Anterior cingulate cortex (tissue), 58 donors: ENCODE results near the gene UBASH3A.
A peak's percentile ranks its signal among the peaks of the same experiment; 100 is the strongest.
"Not testable (repeated sequence)": the region's sequence is repeated elsewhere in the genome, so short reads cannot be mapped to it uniquely, and the experiment has no call there.

Experiments used
- DNase-seq, 58 donors: peaks; one replicate each; lab custom pipeline; 2025; lab: John Stamatoyannopoulos, UW

Gene UBASH3A

DNA sequence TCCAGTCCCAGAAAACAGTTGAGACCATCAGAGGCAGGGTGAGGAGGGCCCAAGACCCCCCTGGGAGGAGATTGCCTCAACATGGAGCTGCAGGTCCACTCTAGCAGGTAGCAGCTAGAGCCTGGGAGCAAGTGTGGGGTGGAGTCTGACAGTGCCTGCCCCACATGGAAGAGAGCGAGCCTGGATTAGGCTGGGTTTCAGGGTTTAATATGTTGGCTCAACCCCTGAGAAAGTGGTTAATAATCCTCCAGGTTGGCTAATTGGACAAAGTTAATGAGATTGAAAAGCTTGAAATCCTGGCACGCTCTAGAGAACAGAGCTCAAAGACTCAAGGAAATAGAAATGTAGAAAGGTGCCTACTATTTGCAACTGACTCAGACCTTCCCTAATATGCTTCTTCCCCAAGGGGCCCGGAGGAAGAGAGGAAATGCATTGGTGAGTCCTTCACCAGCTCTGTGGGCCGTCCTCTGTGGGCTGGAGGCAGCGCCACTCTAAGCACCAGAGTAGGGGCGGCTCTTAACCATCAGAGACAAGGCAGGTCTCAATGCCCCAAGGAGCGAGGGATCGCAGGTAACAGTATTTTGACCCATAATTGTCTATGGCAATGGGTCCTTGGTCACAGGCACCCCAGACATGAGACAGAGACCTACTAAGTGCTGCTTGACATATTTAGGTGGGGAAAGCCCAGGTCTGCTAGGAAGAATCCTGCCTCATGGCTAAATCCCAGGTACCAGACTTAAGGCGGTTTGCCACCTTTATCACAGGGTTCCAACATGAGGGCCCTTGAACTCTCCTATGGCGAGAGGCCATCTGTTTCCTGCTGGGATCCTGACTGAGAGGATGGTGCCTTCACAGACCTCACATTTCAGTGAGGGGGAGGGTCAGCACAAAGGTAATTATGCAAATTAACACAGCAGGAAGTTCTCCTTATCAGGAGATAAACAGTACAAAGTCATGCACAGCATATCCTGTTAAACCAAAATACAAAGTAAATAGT, 58.5 kb downstream of the UBASH3A start:
- no peak for DNase-seq

DNA sequence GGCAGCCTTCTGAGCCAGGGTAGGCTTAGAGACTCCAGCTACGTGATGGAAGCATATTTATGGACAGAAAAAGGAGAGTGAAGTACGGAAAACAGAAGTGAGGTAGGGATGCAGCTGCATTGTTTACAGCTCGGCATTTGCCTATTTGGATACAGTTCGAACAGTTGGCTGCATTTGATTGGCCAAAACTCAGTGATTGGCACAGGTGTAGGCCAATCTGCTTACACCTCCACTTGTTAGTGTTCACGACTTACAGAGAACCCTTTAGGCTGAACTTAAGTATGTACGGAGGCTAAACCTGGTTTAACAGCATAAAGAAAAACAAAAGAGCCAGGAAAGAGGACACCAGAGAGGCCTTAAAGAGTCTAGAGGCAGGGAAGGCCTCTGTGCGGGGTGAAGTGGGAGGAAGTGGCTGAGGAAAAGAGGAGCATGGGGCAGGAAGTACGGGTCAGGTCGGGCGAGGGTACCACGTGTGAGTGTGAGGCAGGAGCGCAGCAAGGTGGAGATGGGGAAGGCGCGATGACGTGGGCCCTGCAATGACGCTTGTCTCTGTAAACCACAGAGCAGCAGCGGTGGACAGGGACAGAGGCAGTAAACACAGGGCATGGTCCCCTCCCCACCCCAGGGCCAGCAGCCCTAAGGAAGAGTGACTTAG, 60.3 kb downstream of the UBASH3A start:
- peak in 27 of 58 donors; percentile 1 to 44 (median 19) for DNase-seq

DNA sequence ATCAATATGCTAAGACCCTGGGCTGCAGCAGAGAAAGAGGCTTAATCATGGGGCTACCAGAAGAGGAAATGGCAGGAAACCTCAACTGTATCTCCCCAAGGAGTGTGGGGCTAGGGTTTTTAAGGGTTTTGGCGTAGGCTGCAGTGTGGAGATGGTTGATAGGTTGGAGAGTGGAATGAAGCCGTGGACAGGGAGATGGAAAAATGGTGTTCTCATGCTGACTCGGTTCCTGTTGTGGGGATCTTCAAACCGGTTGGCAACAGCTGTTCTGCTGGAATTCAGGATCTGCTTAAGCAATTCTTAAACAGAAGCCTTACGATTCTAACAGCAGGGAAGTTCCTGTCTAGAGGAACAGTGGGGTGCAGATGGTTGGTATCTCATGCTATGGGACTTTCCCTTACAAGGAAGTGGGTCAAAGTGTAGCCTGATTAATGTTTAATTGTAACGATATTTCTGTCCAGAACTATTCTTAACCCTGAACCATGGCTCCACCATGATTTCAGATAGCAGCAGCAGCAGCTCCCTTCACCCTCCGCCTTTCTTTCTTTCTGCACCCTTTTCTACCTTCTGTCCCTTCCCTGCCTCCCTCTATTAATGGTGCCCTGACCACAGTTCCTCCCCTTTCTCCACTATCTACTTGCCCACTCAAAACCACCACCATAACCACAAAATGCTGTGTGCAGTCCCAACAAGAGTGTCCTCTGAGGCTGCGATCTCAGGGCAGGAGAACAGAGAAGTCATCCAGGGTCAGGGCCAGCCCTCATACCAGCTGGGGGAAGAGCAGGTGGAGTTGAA, 61.5 kb downstream of the UBASH3A start:
- DNase-seq, result no peak

DNA sequence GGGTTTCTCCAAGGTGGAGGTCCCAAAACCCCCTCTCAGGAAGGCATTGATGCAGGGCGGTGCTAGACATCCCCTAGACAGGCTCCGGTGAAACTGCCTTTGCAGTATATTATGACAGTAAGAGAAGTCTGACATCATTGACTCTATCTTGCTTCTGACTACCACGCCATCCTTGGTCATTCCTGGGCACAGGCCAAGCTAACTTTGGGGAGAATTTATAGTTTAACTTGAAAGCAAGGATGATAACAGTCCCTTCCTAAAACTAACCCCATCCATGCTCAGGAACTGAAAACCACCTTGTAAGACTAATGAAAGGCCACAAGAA, 62.1 kb downstream of the UBASH3A start:
- DNase-seq, result no peak

DNA sequence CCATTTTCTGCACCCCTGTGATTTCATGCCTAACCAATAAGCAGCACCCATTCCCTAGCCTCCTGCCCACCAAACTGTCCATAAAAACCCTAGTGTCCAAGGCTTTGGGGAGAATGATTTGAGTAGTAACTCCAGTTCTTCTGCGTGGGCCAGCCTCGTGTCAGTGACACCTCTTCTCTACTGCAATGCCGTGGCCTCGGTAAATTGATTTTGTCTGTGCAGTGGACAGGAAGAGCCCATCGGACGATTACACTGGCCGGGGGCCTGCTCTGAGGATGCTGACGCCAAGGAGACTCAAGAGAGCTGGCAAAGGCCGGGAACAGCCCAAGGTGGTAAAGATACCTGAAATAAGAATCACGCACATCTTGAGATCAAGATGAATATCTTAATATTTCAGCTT, 63.0 kb downstream of the UBASH3A start:
- no peak for DNase-seq

DNA sequence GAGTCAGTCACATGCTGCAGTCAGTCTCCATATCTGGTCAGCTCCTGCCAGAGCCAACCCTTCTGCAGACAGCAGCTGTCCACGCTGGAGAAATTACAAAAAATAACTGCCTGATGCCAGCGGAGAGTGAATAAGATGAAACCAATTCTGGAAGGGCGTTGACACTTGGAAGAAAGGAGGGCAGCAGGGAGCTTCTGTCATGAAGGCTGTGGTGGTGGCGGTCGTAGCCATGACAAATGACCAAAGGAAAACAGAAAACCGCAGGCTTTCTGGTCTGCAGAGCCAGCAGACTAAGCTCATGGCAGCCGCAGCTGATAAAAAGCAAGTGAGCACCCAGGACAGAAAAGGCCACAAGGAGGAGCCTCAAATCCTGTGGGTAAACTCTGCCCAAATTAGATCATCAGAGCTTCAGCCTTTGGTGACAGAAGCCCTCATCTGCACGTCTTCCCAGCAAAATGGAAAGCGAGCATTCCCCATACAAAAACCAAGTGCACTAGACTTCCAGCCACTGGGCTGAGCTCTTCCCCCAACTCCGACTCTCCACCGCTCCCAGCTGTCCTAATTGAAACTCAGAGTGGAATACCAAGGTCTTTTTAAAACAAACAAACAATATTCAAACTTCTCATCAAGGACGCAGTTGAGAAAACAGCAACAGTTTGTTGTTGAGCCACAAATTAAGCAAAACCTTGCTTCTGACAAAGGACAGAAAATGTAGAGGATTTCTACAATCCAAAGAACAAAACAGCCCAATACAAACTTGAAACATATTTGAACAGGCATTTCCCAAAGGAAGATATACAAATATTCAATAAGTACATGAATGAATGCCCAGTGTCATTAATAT, 63.7 kb downstream of the UBASH3A start:
- peak in 2 of 58 donors; percentile 6 to 10 for DNase-seq

DNA sequence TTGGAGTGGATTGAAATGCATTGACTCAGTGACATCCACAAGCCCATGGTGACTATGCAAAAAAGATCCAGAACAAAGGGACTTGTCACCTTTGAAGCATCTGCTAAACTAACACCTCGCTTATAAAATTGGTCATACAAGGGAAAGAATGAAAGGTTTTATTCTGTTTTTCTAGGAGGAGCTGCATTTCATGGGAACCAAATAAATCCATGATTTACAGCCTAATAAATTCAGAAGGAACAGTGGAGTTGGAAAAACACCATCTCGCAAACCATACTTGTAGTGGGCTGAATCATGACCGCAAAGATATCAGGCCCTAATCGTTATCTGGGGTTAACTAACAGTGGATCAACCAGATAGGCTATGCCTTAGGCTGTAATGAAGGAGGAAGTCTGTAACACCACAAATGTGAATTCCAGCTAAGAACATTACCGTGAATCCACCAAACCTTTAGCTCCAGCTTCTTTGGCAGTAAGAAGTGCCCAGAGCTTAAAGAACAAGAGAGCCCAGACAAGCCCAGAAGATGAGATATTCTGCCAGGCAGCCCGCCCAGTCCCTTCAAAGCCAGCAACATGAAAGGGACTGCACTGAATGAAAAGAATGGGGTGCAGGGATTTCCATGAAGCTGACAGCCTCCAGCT, 64.9 kb downstream of the UBASH3A start:
- peak in 2 of 58 donors; percentile 9 to 16 for DNase-seq

DNA sequence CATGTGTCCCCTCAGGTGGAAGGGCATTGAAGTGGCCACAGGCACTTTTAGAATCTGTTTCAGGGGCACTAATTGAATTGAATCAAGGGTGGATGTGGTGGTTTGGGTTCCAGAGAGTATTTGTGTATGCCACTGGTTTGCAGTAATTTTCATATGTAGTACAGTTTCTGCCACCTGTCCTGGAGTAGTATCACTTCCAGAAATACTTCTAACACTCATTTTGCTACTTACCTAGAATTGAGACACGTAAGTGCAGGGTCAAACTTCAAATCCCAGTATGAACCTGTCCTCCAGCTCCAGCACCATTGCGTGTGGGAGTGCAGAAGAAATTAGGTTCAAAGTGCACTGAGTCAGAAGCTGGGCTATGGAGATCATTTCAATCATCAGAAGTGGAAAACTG, 65.6 kb downstream of the UBASH3A start:
- no peak for DNase-seq

DNA sequence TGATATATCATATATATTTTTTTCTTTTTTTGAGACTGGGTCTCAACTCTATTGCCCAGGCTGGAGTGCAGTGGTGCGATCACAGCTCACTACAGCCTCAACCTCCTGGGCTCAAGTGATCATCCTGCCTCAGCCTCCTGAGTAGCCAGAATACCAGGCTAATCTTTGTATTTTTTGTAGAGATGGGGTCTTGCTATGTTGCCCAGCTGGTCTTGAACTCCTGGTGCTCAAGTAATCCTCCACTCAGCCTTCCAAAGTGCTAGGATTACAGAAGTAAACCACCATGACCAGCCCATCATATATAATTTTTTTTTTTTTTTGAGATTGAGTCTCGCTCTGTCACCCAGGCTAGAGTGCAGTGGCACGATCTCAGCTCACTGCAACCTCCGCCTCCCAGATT, 66.0 kb downstream of the UBASH3A start:
- not testable (repeated sequence) for DNase-seq

DNA sequence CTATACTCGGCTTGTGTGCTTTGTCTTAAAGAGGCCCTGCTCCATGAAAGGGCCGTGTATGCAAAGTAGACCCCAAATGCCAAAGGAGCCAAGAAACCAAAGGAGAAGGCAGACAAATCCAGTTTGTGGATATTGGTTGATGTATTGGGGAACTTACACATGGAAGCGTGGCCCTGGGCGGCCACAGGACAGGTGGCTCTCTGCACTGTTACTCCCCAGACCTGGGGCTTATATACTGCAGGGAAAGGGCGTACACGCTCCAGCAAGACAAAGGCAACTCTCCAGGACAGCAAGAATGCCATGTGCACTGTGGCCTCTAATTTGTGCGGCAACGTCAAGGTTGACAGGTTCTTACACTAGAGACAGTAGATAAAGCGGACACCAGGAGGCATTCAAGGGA, 67.5 kb downstream of the UBASH3A start:
- DNase-seq, result no peak

DNA sequence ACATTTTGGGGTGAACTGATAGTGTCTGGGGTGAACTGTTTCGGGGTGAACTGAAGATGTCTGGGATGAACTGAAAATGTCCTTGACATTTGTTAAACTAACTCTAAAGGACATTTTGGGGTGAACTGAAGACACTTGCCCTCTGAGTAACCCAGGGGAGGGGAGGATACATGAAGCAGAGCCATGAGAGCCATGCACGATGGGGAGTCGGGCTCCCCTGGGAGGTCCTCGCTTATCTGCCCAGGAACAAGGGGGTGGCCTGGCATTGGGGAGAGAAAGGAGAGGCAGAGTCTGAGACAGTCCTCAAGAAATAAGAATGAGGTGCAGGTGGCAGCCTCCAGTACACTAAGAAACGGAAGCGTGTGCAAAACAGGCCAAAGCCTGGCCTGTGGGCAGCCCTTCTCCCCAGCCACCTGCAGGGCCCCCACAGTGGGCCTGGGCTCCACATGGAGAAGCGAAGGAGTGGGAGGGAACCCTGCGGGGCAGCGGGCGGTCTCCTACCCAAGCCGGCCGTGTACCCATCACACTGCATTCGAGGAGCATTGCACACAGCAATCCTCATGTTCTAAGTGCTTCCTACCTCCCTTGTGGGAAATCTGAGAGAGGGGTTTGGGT, 68.1 kb downstream of the UBASH3A start:
- DNase-seq, result no peak

DNA sequence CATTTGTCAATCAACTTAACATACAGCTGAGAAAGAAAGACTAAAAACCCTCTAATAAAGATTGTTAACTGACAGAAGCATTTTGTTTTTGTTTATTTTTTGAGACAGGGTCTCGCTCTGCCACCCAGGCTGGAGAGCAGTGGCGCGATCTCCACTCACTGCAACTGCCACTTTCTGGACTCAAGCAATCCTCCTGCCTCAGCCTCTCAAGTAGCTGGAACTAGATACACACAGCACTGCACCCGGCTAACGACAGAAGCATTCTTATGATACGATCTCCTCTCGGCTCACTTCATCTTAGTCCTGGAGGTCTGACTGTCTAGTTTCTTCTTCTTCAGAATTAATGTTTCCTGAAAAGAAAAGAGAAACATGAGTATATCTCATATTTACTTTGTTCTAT, 68.8 kb downstream of the UBASH3A start:
- DNase-seq, result no peak

DNA sequence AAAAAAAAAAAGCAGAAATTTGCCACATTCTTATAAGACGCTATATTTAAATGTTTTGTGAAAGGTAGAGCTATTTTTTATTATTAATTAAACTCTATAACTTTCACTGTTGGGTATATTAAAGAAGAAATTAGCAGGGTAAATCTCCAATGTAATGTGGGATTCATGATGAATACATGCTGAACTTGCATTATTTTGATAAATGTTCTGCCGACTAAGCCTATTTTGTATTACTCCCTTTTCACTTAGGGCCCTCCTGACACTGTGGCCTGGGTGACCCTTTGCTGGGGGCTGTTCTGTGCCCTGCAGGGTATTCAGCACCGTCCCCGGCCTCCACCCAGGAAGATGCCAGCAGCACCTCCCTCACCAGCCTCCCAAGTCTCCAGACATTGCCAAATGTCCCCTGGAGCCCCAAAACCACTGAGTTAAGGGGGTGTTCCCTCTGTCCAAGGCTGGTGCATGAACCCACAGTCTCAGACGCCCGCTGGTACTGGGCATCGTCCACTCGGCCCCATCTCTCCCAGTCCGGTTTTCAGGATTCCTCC, 69.9 kb downstream of the UBASH3A start:
- no peak for DNase-seq

DNA sequence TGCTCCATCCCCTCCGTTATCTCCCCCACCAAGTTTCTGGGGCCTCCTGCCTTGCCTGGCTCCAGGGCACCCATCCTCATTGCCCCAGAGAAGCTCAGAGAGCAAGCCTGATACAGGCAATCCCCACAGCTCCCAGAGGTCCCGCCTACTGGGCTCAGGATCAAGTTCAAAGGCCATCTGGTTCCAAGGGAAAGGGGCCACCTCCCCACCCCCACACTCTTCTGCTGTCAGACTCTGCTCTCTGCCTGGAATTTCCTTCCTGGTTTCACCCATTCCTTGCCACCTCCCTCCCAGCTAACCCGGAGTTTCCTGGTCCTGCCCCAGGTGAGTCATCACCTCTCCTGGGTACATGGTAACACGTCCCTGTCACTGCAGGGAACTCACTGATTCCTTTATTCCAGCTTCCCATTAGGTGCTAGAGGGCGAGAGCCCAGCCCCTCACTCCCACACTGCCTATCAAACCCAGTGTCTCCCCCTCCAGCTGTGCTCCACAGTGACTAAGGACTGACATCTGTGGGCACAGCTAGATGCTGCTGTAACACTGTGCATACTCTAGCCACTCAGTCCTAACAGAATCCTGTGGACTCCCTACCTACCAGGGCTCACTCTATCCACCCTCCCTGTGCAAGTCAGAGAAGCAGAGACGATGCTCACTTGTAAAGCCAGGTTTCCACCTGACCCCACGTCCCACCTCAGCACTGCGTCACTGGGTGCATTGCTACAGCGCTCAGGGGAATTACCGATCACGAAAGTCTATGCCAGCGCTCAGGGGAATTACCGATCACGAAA, 70.5 kb downstream of the UBASH3A start:
- peak in 1 of 58 donors; percentile 32 for DNase-seq

DNA sequence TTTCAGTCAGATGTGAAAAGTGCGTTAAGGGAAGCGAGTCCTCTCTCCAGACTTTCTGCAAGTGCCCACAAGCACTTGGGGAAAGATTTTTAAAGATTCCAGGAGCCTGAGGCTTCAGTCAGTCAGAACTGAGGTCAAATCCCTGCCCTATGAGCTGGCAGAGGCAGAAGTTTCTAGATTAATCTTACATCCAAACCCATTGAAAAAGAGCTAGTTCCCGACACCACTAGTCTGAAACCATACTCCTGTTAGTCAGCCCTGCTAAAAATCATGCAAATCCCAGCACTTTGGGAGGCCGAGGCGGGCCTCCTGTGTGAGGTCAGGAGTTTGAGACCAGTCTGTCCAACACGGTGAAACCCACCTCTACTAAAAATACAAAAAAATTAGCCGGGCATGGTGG, 71.3 kb downstream of the UBASH3A start:
- no peak for DNase-seq

DNA sequence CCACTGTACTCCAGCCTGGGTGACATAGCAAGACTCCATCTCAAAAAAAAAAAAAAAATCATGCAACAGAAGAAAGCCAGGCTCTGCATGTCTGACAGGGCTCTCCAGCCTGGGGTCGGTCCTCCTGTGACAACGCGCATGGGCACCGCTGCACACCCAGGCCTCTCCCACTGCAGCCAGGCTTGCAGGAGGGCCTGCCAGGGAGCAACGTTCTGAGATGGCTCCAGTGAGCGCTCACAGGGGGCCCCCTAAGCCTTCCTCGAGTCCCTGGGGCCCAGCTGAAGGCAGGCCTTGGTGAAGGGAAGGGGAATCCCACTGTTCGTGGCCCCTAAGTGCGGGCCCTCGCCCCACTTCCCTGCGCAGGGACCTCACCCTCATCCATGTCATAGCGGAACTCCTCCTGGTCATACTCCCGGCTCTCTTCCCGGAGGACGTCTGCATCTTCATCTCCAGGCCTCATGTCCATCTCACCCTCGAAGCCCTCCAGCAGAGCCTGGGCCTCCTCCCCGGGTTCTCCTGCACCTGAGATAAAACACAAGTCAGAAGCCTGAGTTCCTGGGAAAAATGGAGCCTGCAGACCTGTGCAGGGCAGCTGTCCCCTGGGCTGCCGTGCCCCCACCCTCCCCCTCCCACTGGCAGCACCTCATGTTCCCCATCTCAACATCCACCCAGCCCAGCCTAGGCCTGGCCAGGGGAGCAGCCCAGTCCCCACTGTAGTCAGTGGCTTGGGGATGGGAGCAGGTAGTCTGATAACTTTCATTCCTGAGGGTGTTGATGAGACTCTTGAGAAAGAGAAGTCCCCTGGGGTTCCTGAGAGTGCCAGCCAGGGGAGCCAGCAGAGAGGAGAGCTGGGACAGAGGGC, 72.1 kb downstream of the UBASH3A start:
- no peak for DNase-seq
